HG03045 (cell line): ENCODE measurements around the gene NENF.
"Not testable (repeated sequence)": the region's sequence is repeated elsewhere in the genome, so short reads cannot be mapped to it uniquely, and the experiment has no call there.

ENCODE experiments used
- ATAC-seq: cut with Tn5 transposase; IDR thresholded peaks from one replicate; pipeline ENCODE4 v1.9.1; 2021; ENCODE audit warnings: mild to moderate bottlenecking, moderate library complexity; ENCODE audit not compliant: unreplicated experiment

The NENF gene

DNA sequence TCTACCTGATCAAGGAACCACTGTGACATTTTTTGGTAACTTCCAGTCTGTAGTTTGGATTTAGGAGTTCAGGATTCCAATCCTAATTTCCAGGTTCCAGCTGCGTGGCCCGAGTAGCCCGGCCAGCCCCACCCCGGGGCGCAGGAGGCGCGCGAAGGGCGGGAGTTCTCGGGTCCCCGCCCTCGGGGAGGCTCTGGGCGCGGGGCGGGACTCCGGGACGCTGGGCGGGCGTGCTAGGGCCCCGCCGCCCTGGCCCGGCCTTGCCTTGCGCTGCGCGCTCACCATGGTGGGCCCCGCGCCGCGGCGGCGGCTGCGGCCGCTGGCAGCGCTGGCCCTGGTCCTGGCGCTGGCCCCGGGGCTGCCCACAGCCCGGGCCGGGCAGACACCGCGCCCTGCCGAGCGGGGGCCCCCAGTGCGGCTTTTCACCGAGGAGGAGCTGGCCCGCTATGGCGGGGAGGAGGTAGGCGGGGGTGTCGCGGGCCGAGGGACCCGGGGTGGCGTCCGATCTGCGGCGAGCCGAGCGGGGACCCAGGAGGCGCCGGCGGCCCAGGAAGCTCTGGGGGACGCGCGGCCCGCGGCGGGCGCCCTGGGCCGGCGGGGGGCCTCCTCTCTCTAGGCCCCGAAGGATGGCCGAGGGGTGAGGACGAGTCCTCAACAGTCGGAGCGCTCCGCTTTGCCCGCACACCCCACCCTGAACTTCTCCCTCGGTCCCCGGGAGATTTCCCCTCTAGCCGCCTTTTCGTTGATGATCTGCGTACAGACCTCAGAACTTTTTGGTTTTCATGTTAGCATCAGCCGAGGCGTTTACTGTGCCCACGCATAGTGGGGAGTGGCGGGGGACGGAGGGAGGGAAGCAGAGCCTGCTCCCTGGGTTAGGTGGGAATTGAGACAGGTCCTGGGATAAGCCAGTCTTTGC, at the start of gene NENF:
Gene NENF, plus strand, starts transcription at position 260 of the 916 bp plus-strand sequence. Its CDS starts 24 bp downstream, at position 284.
- ATAC-seq = peak; percentile 99

DNA sequence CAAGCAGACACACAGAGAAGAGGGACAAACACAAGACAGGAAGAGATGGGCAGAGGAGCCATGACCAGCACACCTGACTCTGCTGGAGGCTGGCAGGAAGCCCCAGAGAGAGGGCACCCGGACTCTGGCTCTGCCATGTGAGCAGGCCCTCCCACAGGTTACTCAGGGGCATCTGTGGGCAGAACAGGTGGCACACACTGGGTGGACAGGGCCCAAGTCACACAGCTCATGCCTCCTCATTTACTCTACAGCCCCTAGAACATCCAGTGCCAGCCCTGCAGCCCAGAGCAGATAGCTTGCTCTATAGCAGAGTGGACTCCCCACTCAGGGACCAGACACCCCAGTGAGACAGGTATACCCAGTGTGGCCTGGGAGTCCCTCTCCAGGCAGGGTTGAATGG, 46.7 kb upstream of the NENF start:
- ATAC-seq = no peak

- no peak for ATAC-seq
Observed at GRCh38 chr1:212388985-212389716, 43.6 kb upstream of the NENF start.

- ATAC-seq = not testable (repeated sequence)
Observed at GRCh38 chr1:212395678-212396437, 36.9 kb upstream of the NENF start.

GRCh38 chr1:212396638-212397037, 36.1 kb upstream of the NENF start:
- no peak for ATAC-seq

GRCh38 chr1:212397171-212397570, 35.5 kb upstream of the NENF start:
- ATAC-seq = no peak

DNA sequence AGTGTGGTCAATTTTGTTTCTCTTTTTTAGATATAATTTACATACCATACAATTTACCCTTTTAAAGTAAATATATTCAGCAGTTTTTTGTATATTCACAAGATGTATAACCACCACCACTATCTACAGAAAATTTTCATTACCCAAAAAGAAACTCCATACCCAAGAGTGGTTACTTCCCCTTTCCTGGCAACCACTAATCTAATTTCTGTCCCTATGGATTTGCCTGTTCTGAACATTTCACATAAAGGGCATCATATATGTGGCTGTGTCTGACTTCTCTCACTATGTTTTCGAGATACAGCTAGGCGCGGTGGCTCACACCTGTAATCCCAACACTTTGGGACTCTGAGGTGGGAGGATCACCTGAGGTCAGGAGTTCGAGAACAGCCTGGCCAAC, 31.7 kb upstream of the NENF start:
- no peak for ATAC-seq

- no peak for ATAC-seq
Observed at GRCh38 chr1:212401838-212402582, 30.7 kb upstream of the NENF start.

DNA sequence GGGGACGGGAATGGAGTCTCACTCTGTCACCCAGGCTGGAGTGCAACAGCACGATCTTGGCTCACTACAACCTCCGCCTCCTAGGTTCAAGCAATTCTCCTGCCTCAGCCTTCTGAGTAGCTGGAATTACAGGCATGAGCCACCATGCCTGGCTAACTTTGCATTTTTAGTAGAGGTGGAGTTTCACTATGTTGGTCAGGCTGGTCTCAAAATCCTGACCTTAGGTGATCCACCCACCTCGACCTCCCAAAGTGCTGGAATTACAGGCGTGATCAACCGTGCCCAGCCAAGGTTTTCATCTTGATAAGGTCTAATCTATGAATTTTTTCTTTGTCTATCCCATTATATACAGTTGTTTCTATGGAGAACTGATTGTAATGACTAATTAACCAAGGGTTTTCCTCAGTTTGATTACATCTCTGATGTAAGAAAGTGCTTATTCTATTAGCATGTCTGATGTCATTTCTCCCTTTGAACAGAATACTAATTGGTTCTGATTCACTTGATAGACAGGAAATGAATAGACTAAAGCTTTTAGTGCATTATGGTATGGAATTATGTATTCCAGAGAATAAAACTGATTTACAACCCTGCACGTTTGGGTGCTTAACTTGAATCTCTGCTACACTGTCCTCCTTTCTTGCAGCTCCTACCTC, 29.9 kb upstream of the NENF start:
- ATAC-seq = no peak

DNA sequence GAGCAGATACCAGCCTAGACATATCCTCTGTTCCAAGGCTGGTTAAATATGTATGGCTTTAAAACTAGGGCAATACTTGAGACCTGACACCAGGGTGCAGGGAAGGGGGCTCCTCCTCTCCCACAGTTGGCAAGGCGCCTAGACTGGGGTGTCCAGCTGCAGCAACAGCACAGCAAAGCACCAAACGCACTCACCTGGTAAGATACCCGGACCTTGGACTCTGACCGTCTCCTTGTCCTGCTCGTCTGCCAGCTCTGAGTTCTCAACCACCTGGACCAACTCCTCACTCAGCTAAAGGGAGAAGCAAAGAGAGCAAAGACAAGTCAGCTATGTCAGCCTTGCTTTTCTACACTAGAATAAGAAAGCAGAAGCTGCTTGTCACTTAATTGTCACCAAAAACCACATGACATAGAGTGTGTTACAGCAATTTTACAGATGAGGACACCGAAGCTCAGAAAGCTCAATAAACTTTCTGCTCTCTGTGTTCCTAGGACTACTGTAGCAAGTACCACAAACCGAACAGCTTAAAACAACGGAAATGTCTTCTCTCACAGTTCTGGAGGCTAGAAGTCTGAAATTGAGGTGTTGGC, 22.4 kb upstream of the NENF start:
- no peak for ATAC-seq

- no peak for ATAC-seq
Observed at GRCh38 chr1:212412374-212412773, 20.3 kb upstream of the NENF start.

GRCh38 chr1:212413902-212414327, 18.8 kb upstream of the NENF start:
- no peak for ATAC-seq

DNA sequence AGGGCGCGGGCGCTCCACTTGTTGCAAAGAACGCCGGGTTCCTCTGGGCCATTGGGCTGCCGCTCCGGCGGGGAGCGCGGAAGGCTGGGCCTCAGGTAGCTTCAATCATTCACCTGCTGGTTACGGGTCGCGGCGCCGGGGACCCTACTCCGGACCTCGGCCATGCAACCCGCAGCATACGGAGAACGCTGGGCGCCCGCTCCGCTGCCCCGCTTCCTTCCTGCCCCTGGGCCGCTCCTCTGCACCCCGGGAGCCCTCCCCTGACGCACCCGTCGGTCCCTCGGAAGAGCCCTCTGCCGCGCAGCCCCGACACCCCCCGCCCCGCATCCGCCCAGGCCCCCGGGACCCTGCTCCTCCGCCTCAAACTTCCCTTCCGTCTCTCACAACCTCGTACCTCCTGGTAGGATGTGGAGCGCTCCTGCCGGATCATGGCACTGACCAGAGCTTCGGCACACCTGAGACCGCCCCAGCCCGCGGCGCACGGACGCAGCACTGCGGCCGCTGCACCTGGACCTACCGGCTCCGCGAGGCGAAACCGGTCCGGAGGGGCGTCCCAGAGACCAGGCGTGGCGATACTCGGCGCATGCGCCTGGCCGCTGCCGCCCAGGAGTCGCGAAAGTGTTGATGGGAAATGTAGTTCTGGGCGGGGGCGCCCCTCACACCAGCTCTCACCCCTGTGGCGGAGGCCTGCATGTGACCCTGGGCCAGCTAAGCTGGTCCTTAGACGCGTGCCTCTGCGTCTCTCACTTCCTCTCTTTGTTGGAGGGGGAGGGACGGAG, 18.2 kb upstream of the NENF start, which contains the start of gene PACC1:
Gene PACC1, minus strand, starts transcription at position 559 of the 779 bp plus-strand sequence. Its CDS starts 129 bp downstream, at position 430.
- peak; percentile 96 for ATAC-seq

- no peak for ATAC-seq
Observed at GRCh38 chr1:212415107-212415841, 17.4 kb upstream of the NENF start.

DNA sequence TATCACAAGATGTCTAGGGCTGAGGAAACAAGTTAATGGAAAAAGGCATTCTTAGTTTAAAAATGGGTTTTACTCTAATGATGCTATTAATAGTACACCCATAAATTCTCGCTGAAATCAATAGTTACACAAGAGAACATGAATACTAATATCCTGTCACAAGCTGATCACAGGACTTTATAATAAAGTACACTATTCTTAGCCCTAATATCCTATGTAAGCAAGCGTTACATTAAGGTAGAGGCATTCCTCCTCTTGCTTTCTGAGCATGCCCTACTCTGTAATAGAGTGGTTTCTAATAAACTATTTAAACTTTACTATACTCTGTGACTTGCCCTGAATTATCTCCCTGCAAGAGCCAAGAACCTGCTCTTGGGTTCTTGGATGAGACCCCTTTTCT, 11.6 kb upstream of the NENF start:
- no peak for ATAC-seq

GRCh38 chr1:212423879-212424278, 8.8 kb upstream of the NENF start:
- no peak for ATAC-seq

DNA sequence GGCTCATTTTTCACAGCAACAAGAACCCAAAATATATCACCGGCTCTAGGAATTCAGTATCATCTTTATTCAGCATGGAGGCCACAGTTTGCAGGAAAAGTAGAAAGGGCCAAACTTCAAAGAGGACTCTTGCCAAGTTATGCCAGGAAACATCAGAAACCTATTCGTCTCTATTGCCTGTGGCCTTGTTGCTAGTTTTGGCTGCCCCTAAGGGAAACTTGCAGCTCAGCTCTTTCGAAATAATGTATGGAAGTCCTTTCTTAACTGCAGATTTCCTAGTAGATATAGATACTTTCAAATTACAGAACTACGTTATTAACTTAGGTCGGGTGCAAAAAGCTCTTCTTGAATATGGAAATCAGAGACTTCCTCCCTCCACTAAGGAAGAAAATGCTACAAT, 4.2 kb upstream of the NENF start:
- no peak for ATAC-seq

DNA sequence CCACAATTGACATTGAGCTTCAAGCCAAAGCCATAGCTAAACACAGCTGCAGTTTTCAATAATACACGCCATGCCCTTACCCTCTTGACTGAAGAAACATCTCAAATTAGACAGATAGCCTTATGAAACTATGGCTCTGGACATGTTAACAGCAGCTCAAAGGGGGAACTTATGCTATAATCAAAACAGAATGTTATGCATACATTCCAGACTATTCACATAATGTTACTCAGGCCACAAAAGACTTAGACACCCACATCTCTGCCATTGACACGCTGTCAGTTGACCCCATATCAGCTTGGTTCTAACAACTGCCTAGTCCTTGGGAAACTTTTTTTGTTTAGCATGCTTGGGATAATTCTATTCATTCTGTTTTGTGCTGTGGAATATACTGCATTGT, 2.3 kb upstream of the NENF start:
- no peak for ATAC-seq
